Measurements from ENCODE around the gene ACTR5. TPM values are rescaled to one million over a fixed set of nuclear protein-coding genes. Genes with fewer than 3 reads are reported as not detected.

ACTR5 gene
- total and polyA plus RNA-seq, 2 of the 13 experiments (the other 11 are each of a cell fraction or from before 2014, with no cell fraction given), result 19.5 to 20.5 TPM

DNA sequence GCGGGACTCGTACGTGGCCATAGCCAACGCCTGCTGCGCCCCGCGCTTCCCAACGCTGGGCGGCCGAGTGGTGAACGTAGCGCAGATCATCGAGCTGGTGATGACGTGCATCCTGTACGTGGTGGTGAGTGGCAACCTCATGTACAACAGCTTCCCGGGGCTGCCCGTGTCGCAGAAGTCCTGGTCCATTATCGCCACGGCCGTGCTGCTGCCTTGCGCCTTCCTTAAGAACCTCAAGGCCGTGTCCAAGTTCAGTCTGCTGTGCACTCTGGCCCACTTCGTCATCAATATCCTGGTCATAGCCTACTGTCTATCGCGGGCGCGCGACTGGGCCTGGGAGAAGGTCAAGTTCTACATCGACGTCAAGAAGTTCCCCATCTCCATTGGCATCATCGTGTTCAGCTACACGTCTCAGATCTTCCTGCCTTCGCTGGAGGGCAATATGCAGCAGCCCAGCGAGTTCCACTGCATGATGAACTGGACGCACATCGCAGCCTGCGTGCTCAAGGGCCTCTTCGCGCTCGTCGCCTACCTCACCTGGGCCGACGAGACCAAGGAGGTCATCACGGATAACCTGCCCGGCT lies 20.6 kb upstream of the ACTR5 start (continued):
- TF ChIP-seq, protein P1, sequence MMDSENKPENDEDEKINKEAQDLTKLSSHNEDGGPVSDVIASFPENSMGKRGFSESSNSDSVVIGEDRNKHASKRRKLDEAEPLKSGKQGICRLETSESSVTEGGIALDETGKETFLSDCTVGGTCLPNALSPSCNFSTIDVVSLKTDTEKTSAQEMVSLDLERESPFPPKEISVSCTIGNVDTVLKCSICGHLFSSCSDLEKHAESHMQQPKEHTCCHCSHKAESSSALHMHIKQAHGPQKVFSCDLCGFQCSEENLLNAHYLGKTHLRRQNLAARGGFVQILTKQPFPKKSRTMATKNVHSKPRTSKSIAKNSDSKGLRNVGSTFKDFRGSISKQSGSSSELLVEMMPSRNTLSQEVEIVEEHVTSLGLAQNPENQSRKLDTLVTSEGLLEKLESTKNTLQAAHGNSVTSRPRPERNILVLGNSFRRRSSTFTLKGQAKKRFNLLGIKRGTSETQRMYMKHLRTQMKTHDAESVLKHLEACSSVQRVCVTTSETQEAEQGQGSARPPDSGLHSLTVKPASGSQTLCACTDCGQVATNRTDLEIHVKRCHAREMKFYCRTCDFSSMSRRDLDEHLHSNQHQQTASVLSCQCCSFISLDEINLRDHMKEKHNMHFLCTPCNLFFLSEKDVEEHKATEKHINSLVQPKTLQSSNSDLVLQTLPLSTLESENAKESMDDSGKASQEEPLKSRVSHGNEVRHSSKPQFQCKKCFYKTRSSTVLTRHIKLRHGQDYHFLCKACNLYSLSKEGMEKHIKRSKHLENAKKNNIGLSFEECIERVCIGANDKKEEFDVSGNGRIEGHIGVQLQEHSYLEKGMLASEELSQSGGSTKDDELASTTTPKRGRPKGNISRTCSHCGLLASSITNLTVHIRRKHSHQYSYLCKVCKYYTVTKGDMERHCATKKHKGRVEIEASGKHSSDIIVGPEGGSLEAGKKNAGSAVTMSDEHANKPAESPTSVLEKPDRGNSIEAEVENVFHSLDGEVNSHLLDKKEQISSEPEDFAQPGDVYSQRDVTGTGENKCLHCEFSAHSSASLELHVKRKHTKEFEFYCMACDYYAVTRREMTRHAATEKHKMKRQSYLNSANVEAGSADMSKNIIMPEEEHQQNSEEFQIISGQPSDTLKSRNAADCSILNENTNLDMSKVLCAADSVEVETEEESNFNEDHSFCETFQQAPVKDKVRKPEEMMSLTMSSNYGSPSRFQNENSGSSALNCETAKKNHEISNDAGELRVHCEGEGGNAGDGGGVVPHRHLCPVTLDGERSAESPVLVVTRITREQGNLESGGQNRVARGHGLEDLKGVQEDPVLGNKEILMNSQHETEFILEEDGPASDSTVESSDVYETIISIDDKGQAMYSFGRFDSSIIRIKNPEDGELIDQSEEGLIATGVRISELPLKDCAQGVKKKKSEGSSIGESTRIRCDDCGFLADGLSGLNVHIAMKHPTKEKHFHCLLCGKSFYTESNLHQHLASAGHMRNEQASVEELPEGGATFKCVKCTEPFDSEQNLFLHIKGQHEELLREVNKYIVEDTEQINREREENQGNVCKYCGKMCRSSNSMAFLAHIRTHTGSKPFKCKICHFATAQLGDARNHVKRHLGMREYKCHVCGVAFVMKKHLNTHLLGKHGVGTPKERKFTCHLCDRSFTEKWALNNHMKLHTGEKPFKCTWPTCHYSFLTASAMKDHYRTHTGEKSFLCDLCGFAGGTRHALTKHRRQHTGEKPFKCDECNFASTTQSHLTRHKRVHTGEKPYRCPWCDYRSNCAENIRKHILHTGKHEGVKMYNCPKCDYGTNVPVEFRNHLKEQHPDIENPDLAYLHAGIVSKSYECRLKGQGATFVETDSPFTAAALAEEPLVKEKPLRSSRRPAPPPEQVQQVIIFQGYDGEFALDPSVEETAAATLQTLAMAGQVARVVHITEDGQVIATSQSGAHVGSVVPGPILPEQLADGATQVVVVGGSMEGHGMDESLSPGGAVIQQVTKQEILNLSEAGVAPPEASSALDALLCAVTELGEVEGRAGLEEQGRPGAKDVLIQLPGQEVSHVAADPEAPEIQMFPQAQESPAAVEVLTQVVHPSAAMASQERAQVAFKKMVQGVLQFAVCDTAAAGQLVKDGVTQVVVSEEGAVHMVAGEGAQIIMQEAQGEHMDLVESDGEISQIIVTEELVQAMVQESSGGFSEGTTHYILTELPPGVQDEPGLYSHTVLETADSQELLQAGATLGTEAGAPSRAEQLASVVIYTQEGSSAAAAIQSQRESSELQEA (CRISPR knock-in tag; IDR thresholded peaks at IDR 0.05; ENCODE audit: not compliant biosample characterization), result peak; percentile 13
- TF ChIP-seq ZNF274 (CRISPR knock-in tag; IDR thresholded peaks at IDR 0.05), result no peak

DNA sequence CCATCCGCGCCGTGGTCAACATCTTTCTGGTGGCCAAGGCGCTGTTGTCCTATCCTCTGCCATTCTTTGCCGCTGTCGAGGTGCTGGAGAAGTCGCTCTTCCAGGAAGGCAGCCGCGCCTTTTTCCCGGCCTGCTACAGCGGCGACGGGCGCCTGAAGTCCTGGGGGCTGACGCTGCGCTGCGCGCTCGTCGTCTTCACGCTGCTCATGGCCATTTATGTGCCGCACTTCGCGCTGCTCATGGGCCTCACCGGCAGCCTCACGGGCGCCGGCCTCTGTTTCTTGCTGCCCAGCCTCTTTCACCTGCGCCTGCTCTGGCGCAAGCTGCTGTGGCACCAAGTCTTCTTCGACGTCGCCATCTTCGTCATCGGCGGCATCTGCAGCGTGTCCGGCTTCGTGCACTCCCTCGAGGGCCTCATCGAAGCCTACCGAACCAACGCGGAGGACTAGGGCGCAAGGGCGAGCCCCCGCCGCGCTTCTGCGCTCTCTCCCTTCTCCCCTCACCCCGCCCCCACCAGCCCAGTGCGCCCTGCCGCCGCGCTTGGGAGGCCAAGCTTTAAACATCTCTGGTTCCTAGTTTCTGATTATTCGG lies 20.0 kb upstream of the ACTR5 start:
- POLR2A ChIA-PET, result no interaction called here

More for the DNA sequence above, 20.0 kb upstream of the ACTR5 start:
- H2AFZ ChIP-seq (ENCODE audit: low read length), result no peak overlapping the region
- H3K4me1 ChIP-seq (ENCODE audit: insufficient read depth, low read length), result peaks cover 15% of the 10 kb centered on the region
- ATAC-seq (no peak), DNase-seq (ENCODE audit: low spot score) (no peak), FAIRE-seq (no peak)
- no TSS peak for BruUV-seq (replicated peaks)
- H3K4me2 ChIP-seq (ENCODE audit: low read depth, low read length), result no peak overlapping the region
- no peaks in the 10 kb centered on the region for H3K9me3 ChIP-seq (ENCODE audit: low read length)
- intact Hi-C loops (cut with micrococcal nuclease; ENCODE audit: unreplicated experiment) (loop anchor here (5.0 kb wide), 1 partner anchor 164 kb away; no protein-coding TSS in a partner anchor), in situ Hi-C loops (cut with HindIII; ENCODE audit: extremely low pct_ligation_motif_present, low pct_unique_long_range_greater_than_20kb) (loop anchor here (25.0 kb wide), 1 partner anchor 291 kb away; the partner anchor contains the start of gene SNHG17)
- CTCF ChIA-PET (ENCODE audit: low intra/inter-chr PET ratio, low total read pairs), result no interaction called here
- H3K4me3 ChIP-seq (replicated peaks in 1 of 3; ENCODE audit: insufficient read depth in 1 of 3, low read depth in 2 of 3, low read length in 3 of 3), result no peak overlapping the region
- TF ChIP-seq AGO1 (IDR thresholded peaks at IDR 0.05; ENCODE audit: low read depth, low read length, poor library complexity, severe bottlenecking), result no peak
- TF ChIP-seq ARNTL (CRISPR knock-in tag; IDR thresholded peaks at IDR 0.05), result no peak
- no peak for TF ChIP-seq RXRA (CRISPR knock-in tag; IDR thresholded peaks at IDR 0.05)
- TF ChIP-seq PCBP1 (IDR thresholded peaks at IDR 0.05; ENCODE audit: borderline replicate concordance, low read depth, low read length), result 0 out of 2 replicates have a peak, but pooled peaks have one; percentile 17
- no peak for TF ChIP-seq ZNF674 (CRISPR knock-in tag; IDR thresholded peaks at IDR 0.05; ENCODE audit: low read depth)
- no peak for TF ChIP-seq ZBTB20 (CRISPR knock-in tag; IDR thresholded peaks at IDR 0.05; ENCODE audit: borderline replicate concordance, low read depth)
- H3K27me3 ChIP-seq (ENCODE audit: control insufficient read depth in 1 of 2, insufficient read depth in 2 of 2, low read length in 2 of 2), result peaks cover 41 to 89% of the 10 kb centered on the region in 2 experiments
- 51% methylated on average over 54 of the region's 56 CpGs for WGBS (ENCODE audit: low lambda C conversion rate)
- no peak overlapping the region for H3K9ac ChIP-seq (ENCODE audit: insufficient read depth, low read depth, low read length)
- H3K27ac ChIP-seq (ENCODE audit: extremely low read length, insufficient read depth, low read length), result no peak overlapping the region
- H4K20me1 ChIP-seq (ENCODE audit: insufficient read depth, low read length), result peaks cover 5% of the 10 kb centered on the region; the same call in 1 of the 2 replicates
- H3K36me3 ChIP-seq (replicated peaks in 1 of 2; ENCODE audit: control insufficient read depth in 1 of 2, insufficient read depth in 2 of 2, low read length in 2 of 2), result no peaks in the 10 kb centered on the region
- no peaks in the 10 kb centered on the region for H3K79me2 ChIP-seq (ENCODE audit: insufficient read depth, low read length)
